GM21381 (cell line): ENCODE results near the gene IL11RA.

Source experiments
- ATAC-seq: cut with Tn5 transposase; IDR thresholded peaks from one replicate; pipeline ENCODE4 v1.9.1; 2021; ENCODE audit warnings: mild to moderate bottlenecking, moderate library complexity; ENCODE audit not compliant: unreplicated experiment

Gene IL11RA

DNA sequence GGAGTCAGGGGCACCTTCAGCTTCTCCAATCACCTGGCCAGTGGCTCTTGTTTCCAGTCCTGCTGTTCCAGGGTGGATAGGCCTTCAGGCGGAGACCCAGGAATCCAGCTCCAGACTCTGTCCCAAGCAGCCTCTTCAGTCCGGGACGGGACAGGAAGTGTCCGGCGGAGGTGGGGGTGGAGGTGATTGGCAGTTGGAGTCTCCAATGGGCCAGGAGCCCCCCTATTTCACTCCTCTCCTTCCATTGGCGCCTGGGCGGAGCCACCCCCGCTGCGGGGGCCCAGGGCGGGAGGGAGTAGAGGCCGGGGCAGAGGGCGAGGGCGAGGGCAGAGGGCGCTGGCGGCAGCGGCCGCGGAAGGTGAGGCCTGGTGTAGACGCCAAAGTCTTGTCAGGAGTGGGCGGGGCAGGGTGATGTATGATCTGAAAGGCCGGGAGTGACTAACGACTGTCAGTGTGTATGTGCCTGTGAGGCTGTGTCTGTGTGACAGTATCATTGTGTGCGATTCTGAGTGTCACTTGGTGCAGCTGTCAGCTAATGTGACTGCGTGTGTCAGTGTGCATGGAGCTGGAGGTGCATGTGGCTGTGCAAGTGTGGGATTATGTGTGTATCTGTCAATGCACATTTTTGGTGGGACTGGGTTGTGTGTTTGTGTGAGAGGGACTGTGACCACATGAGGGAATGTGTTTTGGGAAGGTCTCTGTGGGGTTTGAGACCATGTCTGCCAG, at the start of gene IL11RA:
Gene IL11RA (plus strand): TSS at position 310 of the 726 bp plus-strand sequence. CDS start 3,033 bp downstream, outside the sequence.
- no peak for ATAC-seq

DNA sequence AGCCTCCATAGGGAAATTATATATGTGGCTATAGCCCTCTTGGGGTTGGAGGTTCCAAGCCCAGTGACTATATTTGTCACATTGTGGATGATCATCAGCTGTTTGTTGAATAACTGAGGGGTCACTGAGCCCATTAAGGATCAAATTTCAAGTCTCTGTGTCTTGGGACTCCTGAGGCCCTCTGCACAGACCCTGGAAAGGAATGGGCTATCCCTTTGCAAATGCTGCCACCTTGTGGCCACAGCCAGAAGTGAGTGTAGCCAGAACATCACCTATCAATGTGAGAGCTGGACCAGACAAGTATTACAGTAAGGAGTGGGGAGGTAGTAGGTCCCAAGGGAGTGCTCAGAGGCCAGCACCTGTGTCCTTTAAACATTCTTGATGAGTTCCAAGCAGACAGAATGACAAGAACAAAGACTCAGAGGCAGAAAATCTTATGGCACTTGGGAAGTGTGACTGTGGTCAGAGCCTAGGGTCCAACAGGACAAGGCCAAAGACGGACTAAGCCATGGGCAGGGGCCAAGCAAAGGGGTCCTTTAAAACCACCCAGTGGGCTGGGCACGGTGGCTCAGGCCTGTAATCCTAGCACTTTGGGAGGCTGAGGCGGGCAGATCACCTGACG, 48.3 kb upstream of the IL11RA start:
- ATAC-seq: peak; percentile 65

DNA sequence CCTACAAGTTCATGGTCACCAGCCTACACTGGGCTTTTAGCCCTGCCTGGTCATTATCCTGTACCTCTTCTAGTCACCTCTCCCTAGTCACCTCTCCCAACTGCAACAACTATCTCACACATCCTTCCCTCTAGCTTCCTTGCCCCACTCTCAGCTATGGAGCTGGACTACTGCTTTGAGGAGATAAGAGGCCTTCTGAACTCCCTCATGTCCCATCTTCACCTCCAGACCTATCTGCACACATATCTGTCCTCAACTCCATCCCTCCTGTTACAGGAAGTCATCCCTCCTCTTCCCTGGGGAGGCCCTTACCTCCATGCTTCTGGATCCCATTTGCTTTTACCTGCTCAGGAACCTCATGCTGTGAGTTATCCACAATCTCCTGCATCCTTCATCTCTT, 45.8 kb upstream of the IL11RA start:
- no peak for ATAC-seq

DNA sequence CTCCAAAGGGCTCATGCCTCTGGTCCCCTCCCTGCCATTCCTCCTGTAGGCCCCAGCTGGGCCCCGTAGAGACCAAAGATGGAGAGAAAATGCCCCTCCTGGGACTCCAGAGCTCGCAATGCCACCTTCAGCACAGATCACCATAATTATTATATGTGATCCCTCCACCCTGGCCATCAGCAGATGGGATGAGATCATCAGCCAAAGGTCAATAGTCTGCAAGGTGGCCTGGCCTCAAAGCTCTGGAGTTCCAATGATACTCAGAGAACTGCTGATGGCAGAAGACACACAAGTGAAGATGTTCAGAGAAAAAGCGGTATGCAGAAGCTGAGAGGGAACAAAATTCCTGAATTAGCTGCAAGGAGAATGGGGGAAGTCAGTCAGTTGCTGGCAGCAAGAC, 45.1 kb upstream of the IL11RA start:
- no peak for ATAC-seq

DNA sequence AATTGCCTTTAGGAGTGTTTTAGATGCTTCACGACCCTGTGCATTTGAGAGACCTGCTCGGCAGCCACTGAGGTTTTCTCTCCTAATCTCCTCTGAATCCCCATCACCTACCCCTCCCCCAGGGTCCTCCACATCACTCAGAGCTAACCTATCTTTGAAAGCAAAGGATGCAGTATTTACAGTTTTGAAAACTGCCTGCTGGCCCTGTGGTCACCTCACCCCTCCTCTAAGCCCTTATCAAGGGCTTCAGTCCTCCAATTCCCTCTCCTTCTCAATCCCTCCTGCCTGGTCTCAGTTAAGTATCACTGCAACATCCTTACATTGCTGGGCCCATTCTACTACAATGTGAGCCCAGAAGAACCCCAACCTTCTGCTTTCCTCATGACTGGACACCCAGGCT, 44.7 kb upstream of the IL11RA start:
- no peak for ATAC-seq

DNA sequence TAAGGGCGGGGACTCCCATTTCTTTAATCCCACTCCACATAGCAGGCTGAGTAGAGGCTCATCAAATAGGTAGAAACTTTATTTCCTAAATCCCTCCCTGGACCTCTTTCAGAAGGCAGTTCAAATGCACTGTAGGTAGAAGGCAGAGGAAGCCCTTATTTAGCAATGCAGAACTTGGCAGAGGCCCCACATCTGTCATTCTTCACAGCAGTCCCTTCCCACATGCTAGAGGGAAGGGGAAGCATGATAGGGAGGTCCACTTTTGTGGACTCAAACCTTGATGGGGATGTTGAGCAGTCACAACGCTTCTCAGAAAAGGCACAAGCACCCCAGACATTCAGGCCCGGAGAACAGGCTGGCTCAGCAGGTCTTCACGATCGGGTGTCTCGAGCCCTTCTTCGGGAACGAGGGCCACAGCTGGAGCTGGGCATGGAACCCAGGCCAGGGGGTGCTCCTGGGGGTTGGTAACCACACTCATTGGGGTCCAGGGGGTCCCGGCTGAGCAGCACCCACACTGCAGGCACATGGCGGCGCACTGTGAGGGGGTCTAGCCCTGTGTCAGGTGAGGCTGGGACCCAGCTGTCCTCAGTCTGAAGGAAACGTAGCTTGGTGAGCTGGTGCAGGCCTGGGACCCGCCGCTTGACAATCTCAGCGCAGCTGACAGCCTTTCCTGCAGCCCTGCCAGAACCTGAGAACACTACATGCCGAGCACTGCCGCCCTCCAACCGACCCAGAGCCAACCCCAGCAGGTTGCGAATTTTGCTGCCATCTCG, 41.4 kb upstream of the IL11RA start:
- no peak for ATAC-seq

DNA sequence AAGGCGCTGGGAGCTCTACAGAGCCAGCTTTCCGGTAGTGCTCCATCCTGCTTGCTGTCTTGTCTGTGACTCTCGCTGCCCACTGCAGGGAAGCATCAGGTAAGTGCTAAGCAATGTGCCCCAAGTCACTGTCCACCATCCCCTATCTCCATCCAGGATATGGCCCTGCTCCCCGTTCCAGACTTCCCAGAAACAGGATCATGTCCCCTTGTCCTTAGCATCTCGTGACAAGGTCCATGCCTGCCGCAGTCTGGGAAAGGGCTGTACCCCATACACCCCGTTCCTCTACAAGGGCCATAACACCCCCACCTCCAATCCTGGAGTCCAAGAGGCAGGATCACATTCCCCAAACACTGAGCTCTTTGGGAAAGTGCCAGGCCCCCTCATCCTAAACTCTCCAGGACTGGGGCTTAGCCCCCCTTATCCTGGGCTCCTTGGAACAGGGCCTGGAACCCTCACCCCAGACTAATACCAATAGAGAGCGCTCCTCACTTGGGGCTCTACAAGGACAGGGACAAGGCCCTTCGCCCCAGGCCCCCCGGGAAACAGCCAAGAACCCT, 40.7 kb upstream of the IL11RA start:
- no peak for ATAC-seq

DNA sequence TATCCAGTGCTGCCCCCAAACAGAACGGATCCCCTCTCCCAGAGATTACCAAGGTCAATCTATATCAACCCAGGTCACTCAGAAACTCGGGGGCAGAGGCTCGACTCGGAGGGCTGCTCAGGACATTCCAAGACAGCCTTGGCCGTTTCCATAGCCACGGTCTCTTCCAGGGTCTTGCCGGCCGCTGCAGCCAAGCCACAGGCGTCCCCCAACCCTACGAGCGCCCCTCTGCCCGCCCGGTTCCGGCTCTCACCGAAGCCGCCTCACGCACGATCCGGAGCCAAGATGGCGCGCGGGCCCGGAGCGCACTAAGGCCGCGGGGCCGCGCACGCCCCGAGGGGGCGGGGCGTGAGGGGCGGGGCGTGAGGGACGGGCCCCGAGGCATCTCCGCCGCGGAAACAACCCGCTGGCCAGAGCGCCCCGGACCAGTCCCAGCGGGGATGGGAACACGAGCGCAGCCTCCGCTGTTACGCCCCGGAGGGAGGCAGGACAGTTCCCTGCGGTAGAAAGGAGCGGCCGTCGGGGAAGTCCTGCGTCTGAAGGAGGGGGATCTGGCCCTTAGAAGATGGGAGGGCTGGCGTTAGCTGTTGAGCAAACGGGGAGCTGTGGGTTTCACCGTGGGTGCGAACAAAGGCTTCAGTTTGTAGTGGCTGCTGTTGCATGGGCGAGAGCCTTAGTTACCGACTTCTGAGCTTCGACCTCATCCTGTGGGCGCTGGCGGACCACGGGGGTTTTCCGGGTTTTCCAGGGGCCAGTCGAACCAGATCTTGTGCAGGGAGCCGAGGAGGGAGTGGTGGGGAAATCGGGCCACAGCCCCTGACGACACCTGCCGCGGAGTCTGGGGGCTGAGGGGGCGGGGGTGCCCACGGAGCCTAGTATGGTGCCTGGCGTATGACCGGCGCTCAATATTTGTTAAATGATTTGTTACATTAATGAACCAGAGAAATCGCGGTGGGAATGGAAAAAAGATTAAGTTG, 39.9 kb upstream of the IL11RA start, which contains the start of gene RPP25L:
Gene RPP25L (minus strand): TSS at position 287 of the 977 bp plus-strand sequence. CDS start 801 bp downstream, outside the sequence.
- peak; percentile 89 for ATAC-seq

DNA sequence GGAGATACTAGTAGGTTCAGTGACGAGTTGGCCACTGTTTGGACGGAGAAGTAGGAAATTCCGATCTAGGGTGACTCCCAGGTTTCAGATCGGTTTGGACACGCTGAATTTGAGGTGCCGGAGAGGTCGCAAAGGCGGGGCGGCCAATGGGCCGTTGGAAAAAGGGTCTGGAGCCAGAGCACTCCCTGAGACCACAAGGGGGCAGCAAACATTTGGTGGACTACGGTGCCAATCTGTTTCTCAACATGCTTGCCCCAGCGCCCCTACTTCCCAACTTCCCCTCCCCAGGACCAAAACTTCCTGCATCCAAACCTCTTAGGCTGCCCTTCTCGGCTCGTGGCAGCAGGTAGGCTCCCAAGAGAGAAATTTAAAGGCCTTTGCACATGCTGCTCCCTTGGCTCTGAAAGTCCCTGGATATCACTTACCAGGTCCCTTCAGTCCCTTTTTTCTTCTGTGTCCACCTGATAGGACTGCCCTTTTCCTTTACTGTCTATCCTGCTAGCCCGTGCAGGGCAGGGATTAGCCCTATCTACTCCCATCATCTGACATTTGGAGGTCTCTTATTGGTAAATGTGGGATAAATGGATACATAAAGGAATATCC, 39.1 kb upstream of the IL11RA start:
- ATAC-seq: no peak

DNA sequence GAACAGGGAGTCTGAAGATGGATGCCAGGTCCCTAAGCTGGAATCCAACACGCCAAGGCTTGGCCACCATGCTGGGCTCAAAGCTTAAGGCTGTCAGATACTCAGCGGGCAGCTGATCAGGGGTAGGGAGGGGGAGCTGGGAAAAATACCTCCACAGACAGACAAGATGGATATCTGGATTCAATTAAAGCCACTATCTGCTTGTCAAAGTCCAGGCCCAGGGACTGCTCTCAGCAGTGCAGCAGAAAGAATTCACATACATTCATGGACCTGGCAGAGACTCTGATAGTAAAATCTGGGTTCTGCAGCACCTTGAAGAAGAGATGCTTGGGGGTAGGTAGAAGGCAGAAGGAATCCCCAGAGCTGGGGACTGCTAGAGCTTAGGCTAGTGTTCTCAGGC, 36.9 kb upstream of the IL11RA start:
- no peak for ATAC-seq

DNA sequence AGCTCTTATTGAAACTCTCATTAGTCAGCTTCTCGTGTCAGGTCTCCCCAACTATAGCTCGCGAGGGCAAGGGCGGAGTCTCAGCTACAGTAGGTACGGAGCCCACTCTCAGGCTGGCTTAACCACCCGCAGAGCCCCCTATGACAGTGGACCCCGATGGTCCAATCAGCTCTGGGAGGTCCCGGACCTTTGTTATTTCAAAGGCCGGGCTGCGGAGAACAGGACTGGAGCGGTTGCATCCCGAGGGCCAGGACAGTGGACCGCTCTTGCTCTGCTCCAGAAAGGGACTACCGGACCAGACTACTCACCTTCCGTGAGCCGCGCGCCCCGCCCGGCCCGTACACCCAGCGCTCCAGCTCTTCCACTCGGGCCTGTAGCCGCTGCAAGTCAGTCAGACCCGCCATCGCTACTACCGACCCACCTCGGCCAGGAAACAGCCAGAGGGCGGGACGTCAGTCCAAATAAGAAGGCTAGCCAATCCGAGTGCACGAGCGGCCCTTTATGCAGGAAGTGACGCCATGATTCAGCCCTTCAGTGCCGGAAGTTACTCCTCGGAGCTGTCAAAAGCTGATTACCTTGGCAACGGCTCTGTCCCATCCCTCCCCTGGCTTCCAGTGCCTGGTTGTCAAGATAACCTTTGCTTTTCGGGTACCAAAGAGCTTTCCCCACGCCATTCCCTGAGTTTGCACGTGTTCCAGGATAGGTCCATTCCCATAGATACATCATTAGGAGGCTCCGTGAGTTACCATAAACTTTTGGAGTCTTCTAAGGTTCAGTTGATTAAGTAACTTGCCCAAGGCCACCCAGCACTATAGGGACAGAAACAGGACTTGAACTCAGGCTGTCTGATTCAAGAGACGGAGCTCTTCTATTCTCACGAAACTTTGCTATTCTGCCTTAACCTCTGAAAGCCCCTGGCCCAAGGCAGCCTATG, 31.7 kb upstream of the IL11RA start, which contains the start of gene DCTN3:
Gene DCTN3 (minus strand): TSS at position 435 of the 934 bp plus-strand sequence. CDS start 31 bp downstream, at position 404.
- ATAC-seq: peak; percentile 97

DNA sequence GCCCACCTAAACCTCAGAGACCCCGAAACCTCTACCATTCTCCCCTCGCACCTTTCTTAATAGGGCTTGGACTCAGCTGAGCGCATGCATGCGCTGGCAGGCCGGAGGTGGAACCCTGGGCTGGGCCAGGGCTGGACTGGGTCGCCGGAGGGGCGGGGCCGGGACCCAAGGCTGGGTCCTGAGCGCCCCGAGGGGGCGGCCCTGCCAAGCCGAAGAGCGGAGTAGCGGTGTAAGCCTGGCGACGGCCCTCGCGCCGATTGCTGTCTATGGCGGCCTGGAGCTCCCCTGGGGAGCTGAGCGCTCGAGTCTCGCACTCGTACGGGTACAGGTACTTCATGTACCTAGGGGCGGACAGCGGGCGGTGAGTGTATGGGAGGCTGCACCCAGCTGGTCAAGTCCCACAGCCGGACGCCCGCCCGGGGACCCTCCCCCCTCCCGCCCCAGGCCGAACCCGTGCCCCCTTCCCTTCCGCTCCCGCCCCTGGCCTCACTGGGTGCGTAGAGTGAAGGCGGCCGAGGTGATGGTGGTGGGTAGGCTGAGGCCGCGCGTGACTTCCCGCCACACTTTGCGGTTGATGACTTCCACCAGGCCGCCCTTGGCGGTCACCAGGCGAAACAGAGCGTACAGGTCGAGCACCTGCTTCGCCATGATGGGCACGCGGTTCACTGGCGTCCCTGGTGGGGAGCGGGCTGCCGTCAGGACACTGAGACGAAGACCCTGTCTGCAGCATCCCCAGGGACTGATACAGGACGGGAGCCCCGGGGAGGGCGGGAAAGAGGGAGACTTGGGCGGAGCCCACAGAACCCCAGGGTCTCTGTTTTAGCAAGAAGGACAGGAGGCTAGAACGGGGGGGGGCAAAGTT, 28.4 kb upstream of the IL11RA start:
- ATAC-seq: no peak

DNA sequence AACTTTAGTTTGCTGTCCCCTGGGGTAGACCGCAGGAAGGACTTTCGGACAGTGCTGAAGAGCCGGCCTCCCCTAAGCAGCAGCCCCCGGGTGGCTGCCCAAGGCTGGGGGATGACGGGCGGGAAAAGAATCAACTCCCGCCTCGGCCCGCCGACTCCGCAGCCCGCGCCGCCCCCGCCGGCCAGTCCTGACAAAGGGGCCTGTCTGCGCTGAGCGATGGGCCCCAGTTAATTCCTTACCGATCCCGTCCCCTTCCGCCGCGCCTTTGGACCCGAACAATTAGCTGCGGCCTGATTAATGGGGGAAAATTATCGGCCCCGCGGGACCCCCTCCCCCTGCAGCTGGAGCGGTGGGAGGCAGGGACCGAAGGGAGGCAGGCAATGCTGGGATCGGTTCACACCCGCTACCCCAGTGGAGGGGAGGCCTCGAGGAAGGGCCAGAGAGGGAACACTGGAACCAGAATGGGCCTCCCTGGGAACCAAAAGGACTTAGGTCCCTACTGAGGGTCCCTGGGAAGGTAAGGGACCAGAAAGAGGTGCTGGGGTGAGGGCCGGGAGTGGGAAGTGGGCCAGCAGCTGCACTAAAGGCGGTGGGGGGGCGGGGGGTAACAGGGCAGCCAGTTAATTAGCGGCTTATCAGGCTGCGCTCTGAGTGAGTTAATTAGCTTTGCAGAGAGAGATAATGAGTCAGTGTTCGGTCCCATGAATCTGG, 27.4 kb upstream of the IL11RA start:
- ATAC-seq: no peak

DNA sequence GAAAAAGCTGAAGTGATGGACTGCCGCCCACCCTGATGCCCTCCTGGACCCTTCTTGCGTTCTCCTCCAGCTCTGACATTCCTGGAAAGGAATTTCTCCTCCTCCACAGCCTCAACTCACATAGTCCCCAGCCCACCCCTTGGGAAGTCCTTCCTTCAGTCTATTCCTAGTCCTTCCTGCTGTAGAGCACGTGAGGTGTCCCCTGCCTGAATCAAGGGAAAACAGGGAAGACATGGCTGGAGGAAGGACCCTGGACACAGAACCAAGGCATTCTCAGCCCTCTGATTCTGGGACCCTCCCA, 26.8 kb upstream of the IL11RA start:
- no peak for ATAC-seq

DNA sequence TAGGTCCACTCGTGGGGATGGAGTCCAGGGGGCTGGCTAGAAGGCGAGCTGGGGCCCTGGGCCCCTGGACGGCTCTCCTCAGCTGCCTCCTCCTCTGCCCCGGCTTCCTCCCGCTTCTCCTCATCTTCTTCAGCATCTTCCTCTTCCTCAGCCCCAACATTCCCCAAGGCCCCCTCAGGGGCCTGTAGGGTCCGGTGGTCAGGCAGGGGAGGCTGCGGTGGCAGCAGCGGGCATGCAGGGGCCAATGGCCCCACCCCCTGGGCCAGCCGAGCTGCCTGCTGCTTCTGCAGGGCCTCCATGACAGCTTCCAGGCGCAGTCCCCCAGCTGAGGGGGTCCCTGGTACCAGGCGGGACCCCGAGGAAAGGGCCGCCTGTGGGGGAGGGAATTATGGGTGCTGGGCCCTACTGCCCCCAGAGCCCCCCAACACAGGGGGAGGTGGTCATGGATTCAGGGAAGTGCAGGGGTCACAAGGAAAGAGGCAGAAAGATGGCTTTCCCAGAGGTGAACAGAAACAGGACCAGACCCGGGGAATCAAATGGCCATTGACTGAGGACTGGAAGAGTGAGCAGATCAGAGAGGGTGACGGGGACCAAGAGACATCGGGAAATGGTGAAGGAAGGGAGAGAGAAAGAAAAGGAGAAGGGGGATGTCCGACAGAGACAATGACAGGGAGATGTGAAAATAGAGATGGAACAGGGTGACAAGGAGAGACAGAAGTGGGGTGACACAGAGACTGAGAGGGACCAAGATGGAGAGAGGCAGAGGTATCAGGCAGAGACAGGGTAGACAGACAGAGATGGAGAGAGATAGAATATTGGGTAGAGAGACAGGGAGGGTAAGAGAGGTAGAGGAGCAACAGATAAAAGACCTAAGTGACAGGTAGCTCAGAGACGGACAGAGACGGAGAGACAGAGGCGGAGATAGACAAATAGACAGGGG, 24.0 kb upstream of the IL11RA start:
- no peak for ATAC-seq
